ENCODE data around the gene NUP62. TPM values are rescaled to one million over a fixed set of nuclear protein-coding genes. Genes with fewer than 3 reads are reported as not detected.
"Not testable (repeated sequence)": the region's sequence is repeated elsewhere in the genome, so short reads cannot be mapped to it uniquely, and the experiment has no call there.

Gene NUP62
- total RNA-seq, 2 donors from 2014 or later = 31.5 to 37.1 TPM

DNA sequence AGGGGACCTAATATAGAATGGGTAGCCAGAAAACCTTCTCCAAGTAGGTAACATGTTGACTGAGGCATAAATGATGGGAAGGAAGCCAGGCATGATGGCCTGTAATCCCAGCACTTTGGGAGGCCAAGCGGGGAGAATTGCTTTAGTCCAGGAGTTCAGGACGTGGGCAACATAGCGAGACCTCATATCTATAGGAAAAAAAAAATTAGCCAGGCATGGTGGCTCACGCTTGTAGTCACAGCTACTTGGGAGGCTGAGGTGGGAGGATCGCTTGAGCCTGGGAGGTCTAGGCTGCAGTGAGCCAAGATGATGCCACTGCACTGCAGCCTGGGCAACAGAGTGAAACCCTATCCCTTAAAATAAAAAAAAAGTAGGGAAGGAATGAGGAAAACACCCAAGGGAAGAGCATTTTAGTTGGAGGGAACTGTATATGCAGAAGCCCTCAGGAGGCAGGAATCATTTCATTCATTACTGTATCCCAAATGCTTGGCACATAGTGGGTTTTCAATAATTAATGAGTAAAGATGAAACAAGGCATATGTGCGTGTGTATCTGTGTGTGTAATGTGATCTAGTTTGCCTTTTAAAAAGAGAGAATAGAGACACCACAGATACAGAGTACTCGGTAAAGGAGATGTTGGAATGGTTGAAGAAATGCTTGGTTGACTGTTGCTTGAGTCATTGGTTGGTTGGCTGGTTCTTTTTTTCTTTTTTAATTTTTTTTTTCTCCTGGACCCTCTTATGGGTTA lies 2.2 kb upstream of the NUP62 start:
- no peak for DNase-seq
- intact Hi-C loops (cut with DNase I, micrococcal nuclease) = no loop called here
- no peak for ATAC-seq

DNA sequence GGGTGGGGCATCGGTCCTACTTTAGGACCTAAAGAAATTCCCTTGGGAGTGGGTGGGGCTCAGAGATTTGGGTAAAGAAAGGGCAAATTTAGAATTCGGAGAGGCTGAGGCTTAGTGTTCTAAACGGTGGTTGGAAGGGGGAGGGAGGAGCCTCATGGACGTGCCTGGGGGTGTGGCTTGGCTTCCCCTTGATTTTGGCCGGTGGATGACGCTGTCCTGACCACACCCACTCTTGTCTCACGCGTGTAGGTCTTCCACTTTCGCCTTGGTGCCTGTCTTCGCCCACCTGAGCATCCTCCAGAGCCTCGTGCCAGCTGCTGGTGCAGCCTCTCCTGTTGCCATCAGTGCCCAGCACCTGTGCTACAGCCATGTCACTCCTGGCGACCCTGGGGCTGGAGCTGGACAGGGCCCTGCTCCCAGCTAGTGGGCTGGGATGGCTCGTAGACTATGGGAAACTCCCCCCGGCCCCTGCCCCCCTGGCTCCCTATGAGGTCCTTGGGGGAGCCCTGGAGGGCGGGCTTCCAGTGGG lies 1.2 kb upstream of the NUP62 start:
- ATAC-seq = no peak
- intact Hi-C loops (cut with DNase I, micrococcal nuclease) = no loop called here
- DNase-seq = peak; percentile 35 to 49

DNA sequence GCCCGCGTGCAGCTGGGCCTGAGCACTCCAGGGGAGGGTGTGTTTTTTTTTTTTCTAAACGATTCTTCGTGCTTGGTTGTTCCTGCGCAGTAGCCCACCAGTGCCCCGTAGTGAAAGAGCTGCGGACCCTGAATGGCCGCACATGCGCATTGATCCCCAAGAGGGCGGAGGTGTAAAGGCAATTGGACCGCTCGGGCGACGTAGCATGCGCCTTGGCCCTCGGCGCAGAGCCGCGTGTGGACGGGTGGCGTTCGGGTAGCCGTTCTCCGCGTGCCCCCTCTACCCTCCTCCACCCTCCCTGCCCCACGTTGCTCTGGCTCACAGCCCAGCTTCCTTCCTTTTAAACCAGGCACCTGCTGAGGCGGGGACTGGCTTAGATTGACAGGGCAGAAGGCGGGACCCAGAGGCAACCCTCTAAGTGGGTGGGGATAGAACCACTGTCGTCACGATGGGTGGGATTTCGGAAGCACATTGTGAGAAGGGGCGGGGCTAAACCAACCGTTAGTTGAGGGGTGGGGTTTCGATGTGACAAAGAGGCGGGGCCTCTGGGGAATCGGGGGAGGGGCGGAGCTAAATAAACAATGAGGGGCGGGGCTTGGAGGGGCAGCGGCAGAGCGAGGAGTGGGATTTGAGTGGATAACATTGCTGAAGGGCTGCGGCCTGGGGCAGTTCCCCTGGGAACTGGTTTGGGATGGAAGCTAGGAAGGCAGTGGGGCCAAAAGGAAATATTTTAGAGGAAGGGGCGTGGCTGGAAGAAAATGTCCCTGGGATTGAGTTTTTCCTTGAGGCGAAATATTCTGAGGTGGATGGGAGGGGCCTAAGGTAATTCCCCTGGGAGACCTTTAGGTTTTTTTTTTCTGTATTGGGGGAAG lies 543 bp upstream of the NUP62 start:
- peak; percentile 84 for ATAC-seq
- intact Hi-C loops (cut with DNase I, micrococcal nuclease) = no loop called here

DNA sequence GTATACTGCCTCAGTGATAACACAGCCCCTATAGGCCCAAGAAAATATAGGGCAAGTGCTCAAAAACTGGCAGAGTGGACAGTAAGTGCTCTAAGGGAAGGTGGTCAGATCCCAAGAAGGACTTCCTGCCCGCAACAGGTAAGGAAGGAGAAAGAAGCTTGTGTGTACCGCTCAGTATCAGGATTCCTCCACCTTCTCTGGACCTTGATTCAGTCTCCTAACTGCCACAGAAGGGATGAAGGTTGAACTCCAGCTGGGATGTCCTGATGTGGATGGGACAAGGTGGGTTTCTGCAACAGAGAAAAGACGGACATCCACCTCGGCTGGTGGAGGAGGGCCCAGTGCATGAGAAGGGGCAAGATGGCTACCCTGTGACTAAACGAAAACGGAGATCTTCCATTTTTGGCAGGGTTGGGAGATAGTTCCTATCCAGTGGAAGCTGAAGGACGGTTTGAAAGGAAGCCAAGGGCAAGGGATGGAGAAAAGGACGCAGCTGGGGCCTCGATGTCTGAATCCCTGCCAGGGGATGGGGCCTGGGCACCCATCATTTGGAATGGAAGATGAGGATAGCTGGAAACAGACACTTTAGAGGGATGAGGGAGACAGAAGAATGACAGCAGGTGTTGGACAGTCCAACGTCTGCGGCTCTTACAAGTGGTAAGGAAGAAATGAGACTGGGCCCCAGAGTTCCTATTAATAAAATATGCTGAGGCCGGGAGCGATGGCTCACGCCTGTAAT lies 1.6 kb downstream of the NUP62 start:
- intact Hi-C loops (cut with DNase I, micrococcal nuclease) = no loop called here
- ATAC-seq = no peak
- DNase-seq = no peak

More for the DNA sequence above, 543 bp upstream of the NUP62 start:
- peak; percentile 93 to 96 for DNase-seq

DNA sequence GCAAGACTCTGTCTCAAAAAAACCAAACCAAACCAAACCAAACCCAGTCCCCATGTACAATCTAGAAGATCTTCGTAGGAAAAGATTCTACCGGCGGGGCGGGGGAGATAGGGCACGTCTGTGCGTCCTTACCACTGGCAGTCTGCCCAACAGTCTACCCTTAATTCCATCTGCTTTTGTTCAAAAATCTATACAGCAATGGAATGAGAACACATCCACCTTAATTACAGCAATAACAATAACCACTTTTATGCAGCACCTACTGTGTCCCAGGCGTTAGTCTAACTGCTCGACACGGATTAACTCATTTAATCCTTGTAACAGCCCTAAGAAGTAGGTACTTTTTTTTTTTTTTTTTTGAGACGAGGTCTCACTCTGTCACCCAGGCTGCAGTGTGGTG lies 2.8 kb downstream of the NUP62 start:
- no peak for DNase-seq
- intact Hi-C loops (cut with DNase I, micrococcal nuclease) = no loop called here
- ATAC-seq = no peak

DNA sequence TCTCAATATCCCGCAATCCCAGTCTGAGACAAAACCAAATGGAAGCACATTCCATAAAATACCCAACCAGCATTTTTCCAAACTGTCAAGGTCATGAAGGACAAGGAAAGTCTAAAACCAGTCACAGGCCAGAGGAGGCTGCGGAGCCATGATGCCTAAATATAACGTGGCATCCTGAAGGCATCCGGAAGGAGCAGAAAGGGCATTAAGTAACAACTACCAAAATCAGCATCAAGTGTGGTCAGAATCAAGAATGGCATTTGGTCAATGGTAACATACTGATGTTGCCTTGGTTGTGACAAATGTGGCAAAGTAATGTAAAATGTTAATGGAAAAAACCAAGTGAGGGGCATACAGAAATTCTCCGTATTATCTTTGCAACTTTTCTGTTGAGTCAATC lies 3.8 kb downstream of the NUP62 start:
- DNase-seq (no peak), ATAC-seq (no peak)
- intact Hi-C loops (cut with DNase I, micrococcal nuclease) = no loop called here

DNA sequence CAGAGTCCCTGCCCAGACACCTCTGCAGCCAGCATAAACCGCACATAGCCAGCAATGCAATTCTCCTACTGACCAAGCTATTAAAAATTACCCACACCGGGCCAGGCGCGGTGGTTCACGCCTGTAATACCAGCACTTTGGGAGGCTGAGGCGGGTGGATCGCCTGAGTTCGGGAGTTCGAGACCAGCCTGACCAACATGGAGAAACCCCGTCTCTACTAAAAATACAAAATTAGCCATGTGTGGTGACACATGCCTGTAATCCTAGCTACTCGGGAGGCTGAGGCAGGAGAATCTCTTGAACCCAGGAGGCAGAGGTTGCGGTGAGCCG lies 4.5 kb downstream of the NUP62 start:
- intact Hi-C loops (cut with DNase I, micrococcal nuclease); ATAC-seq; DNase-seq: not testable (repeated sequence)

DNA sequence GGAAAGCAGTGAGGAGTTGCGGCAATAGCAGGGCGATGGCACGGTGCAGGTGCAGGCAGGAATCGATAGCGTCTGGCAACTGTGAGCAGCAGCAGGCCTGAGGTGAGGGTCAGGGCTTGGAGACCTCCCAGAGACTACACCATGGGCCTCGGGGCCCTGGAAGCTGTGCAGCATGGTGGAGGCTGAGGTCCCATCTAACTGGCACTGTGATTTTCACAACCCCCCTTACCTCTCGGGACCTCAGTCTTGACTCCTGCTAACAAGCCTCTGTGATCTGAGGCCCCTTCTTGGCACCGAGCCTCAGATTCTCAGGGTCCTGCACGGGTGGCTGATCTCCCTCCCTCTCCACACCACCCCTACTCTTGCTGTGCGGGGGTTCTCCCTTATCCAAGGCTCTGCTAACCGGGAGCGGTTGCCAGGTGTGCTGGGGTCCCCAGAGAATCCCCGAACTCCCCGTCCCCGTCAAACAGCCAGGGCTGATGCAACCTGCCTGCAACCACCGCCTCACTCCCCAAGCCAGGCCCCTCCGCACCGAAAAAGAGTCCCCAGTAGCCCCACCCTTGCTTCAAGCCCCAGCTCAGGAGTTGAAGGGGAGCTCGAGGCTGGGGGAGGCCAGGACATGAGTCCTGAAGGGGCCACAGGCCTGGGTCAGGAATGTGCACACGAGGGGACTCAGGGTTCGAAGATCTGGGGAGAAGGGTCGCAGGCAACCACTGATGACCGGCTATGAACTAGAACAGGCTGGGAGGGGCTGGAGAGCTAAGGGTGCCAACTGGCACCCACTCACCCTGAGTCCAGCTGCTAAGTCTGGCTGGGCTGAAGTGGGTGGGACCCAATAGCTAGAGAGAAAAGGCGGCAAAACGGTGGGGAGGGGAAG lies 5.1 kb downstream of the NUP62 start:
- DNase-seq = no peak
- no peak for ATAC-seq
- intact Hi-C loops (cut with DNase I, micrococcal nuclease) = no loop called here

DNA sequence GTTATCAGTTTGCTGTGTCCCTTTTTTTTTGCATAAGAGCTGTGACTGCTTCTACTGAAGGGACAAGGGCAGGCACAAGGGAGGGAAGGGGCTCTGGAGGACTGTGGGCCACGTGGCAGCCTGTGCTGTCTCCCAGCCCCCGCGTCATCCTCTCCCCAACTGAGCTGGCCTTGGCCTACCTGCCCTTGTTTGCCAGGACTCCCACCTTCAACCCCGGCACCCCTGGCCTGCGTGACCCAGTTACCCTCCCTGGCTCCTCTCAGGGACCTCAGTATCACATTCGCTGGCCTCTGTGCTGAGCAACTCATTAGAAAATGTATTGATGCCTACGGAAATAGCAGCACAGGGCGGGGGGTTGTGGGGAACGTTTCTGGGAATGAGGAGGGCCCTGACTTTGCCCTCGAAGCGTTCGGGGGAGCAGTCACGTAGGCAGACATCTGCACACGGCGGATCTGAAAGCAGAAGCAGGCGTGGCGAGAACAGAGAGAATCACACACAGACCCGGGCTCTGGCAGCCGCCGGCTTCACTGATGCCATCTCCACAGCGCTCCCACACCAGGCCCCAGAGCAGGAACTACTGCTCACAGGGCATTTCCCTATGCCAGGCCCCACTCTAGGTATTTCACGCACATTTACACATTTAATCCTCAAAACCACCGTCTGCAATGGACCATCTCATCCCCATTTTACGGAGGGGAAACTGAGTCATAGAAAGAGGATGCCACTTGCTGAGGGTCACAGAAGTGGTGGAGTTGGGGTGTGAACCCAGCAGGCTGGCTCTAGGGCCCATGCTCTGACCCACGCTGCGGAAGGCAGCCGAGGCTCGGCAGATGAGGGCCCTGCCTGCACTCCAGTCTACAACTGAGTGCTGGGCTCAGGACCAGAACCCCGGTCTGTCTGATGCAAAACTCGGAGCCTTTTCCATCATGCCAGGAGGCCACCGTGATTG lies 6.0 kb downstream of the NUP62 start:
- DNase-seq (no peak), ATAC-seq (no peak)
- intact Hi-C loops (cut with DNase I, micrococcal nuclease) = no loop called here

DNA sequence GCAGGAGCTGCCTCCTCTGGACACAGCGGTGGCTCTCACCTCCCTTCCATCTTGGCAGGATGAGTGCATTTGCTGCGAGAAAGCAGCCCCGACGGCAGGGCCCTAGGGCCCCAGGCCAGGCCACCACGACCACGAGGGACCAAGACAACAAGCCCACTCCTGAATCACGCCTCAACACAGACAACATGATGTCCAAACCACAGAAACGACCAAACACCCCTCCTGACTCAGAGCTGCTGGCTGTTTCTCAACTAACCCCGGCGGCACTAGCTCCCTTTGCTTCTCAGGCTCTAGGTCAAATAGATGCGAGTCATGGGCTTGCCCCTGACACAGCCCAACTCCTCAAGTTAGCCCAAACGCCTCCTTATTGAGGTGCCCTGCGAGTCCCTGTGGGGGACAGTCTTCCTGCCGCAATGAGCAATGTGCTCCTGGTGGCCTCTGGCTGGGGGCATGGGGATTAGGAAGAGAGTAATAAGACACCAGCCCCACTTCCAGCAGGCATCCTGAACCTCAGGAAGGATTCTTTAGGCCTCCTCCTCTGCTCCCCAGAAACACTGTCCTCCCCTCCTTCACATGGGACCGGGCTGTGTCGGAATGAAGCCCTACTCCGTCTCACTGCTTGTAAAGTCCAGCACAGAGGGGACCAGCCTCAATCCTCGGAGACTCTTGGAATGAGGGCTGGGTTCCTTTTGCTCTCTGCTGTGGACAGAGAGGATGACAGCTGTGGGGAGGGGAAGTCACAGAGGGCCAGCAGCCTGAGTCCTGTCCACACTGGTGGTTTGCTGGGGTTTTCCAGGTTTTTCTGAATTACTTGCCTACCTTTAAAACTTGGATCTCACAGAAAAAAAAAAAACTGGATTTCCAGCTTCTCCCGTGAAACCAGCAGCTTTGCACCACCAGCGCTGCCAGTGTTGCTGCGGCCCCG lies 7.2 kb downstream of the NUP62 start:
- intact Hi-C loops (cut with DNase I, micrococcal nuclease) = no loop called here
- DNase-seq (no peak), ATAC-seq (no peak)

DNA sequence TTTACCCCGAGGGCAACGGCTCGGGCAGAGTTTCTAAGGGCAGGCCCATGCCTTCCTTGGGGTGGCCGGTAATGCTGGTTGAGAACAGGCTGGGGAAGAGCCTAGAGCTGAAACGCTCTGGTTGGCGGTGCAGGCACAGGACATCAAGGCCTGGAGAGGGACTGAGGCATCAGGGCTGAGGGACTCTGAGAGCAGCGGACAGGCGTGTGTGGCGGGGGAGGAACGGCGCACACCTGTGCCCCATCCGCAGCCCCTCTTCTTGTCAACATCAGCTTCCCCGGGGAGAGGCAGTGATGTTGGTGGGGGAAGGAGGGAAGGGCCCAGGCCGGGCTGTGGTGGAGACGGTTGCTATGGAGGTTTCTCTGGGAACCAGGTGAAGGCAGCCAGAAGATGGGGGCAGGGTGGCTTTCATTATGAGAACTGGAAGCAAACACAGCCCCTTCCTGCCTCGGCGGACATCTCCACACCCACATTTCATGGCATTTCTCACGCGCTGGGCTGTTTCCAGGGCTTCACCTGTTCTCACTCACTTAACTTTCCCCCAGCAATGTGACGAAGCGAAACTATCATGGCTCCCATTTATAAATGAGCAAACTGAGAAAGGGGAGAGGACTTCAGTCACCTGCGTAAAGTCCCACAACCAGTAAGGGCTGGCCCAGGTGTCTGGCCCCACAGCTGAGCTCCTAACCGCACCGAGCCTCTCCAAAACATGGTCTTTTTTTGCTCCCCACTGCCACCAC lies 8.5 kb downstream of the NUP62 start:
- ATAC-seq (peak; percentile 10), DNase-seq (no peak)
- intact Hi-C loops (cut with DNase I, micrococcal nuclease) = no loop called here

DNA sequence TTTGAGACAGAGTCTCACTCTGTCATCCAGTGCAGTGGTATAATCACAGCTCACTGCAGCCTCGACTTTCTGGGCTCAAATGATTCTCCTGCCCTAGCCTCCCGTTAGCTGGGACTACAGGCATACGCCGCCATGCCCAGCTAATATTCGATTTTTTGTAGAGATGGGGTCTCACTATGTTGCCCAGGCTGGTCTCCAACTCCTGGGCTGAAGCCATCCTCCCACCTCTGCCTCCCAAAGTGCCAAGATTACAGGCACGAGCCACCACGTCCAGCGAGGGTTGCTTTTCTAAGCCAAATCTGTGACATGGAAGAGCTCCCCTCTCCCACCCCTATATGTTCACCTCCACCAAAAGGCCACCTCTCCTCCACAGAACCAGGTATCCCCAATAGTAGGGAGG lies 11.2 kb downstream of the NUP62 start:
- DNase-seq (no peak), ATAC-seq (no peak)
- intact Hi-C loops (cut with DNase I, micrococcal nuclease) = no loop called here

DNA sequence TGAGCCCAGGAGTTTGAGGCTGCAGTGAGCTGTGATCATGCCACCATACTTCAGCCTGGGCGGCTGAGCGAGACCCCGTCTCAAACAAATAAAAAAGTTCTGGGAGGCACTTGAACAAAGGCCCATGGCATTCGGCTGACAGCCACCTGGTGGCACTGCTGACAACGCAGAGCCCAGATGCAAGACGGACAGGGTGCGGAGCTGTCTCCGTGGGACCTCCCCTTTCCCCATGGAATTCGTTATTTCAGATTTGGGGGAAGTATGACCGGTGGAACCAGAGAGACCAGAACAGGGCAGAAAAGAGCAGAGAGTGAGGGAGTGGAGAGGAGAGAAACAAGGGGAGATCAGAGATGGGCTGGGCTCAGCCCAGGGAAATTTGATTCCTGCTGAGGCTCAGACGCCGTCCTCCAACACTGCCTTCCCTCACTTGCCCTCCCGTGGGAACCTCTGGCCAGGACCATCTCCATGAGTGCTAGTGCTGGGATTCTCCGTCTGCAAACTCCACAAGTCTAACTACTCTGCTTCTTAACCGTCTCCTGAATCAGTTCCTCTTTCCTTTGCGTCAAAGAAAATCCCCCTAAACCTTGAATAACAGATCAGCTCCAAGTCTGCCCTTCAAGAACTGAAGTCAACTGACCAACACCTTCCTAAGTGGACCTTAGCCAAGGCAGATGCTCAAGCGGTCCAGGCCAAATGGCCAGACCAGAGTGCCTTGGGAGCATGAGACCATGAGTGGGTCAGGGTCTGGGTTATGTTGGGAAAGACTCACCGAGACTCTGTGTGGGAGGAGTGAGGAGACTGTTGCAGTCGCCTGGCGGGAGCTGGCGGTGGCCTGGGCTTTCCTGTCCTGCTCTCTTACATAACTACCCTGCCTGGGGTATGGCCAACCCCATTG lies 12.2 kb downstream of the NUP62 start:
- intact Hi-C loops (cut with DNase I, micrococcal nuclease) = no loop called here
- peak; percentile 22 for ATAC-seq
- no peak for DNase-seq

DNA sequence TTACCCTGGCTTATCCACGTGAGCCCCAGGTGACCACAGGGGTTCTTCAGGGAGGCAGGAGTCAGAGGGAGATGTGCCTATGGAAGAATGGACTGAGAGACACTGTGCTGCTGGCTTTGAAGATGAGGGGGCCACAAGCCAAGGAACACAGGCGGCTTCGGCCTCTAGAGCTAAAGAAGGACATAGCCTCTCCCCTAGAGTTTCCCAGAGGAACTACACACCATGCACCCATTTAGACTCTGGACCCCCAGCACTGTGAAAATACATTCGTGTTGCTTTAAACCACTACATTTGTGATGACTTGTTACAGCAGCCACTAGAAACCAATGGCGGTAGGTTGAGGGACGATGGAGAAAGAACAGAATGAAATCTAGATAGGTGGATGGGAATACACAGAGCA lies 14.0 kb downstream of the NUP62 start:
- ATAC-seq = no peak
- intact Hi-C loops (cut with DNase I, micrococcal nuclease) = no loop called here
- DNase-seq = no peak

DNA sequence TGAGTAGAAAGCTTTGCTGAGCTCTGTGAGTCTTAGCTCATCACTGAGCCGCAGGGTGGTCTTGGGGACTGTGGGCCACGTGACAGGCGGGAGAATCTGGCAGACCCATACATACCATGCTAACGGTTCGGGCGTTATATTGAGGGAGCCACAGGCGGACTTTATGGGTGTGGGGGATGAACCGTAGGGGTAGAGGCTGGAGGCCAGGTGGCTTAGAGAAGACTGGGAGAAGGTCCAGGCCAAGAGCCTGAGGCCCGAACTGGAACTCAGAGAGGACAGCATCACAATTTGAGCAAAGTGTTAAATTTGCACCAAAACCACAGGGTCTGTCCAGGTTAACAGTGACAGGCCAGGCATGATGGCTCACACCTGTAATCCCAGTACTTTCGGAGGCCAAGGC lies 15.6 kb downstream of the NUP62 start:
- intact Hi-C loops (cut with DNase I, micrococcal nuclease) = no loop called here
- DNase-seq (no peak), ATAC-seq (no peak)
